H1 (cell line): ENCODE data around the gene EXOC2. TPM values are rescaled to one million over a fixed set of nuclear protein-coding genes. Genes with fewer than 3 reads are reported as not detected.

Source experiments
- CBX8 ChIP-seq: fragments of 300-800, 300-1000 bp; sonication (generic); IDR thresholded peaks from 2 replicates; pipeline ENCODE4 v1.7.1; 2016; ENCODE audit warnings: low read depth, low read length, borderline replicate concordance
- CEBPB ChIP-seq: IDR thresholded peaks from 2 replicates; pipeline ENCODE4 v1.6.1; 2012; ENCODE audit warnings: low read depth, low read length
- CHD1 ChIP-seq: IDR thresholded peaks from 2 replicates; pipeline ENCODE4 v1.6.1; 2012; ENCODE audit warnings: low read depth, low read length, improper control_type of control experiment
- CHD7 ChIP-seq: fragments of 300-600 bp; sonication (generic); IDR thresholded peaks from 2 replicates; pipeline ENCODE4 v1.7.1; 2012; ENCODE audit warnings: low read length, moderate library complexity, mild to moderate bottlenecking, inconsistent platforms; ENCODE audit not compliant: insufficient replicate concordance
- CREB1 ChIP-seq: IDR thresholded peaks from 2 replicates; pipeline ENCODE4 v1.6.1; 2012; ENCODE audit warnings: inconsistent platforms
- CTBP2 ChIP-seq: IDR thresholded peaks from 2 replicates; pipeline ENCODE4 v1.7.0; 2011; ENCODE audit warnings: borderline replicate concordance, mild to moderate bottlenecking, moderate library complexity, mixed read lengths, low read length; ENCODE audit not compliant: insufficient read depth, insufficient read length
- FOSL1 ChIP-seq: IDR thresholded peaks from 2 replicates; pipeline ENCODE4 v1.6.1; 2011; ENCODE audit warnings: mild to moderate bottlenecking, low read depth, low read length, moderate library complexity; ENCODE audit not compliant: insufficient read depth
- GTF2F1 ChIP-seq: IDR thresholded peaks from 2 replicates; pipeline ENCODE4 v1.6.1; 2012; ENCODE audit warnings: low read depth, low read length, improper control_type of control experiment, borderline replicate concordance
- PHF8 ChIP-seq: fragments of 200-600 bp; sonication (generic); conservative IDR thresholded peaks from 2 replicates; pipeline ENCODE4 v1.7.1; 2012; ENCODE audit warnings: low read depth, mild to moderate bottlenecking, inconsistent platforms, low read length, moderate library complexity
- POLR2A ChIP-seq, 2 experiments: IDR thresholded peaks; 1 replicate in 1 of 2; 2 replicates in 1 of 2; pipeline ENCODE4 v1.6.1; 2011; ENCODE audit warnings: low read depth in 2 of 2, low read length in 2 of 2, mild to moderate bottlenecking in 2 of 2; ENCODE audit errors: control extremely low read depth in 1 of 2
- RBBP5 ChIP-seq: IDR thresholded peaks from 2 replicates; pipeline ENCODE4 v1.7.1; 2012; ENCODE audit warnings: low read depth, mild to moderate bottlenecking, inconsistent platforms, low read length, moderate library complexity, borderline replicate concordance
- TAF1 ChIP-seq: IDR thresholded peaks from 2 replicates; pipeline ENCODE4 v1.6.1; 2011; ENCODE audit warnings: mild to moderate bottlenecking, low read depth, low read length
- TCF12 ChIP-seq: IDR thresholded peaks from 2 replicates; pipeline ENCODE4 v1.6.1; 2011; ENCODE audit warnings: low read depth, mild to moderate bottlenecking, low read length
- ZNF274 ChIP-seq: IDR thresholded peaks from 2 replicates; pipeline ENCODE4 v1.7.0; 2012; ENCODE audit warnings: low read length, borderline replicate concordance; ENCODE audit errors: extremely low read depth
- polyA plus RNA-seq, 7 experiments: library from polyadenylated mRNA; depleted of rRNA in 3 of 7; stranded (reverse) in 5 of 7; unstranded in 2 of 7; fragments of >200 nt in 5 of 7; fragments of 200-250 nt in 2 of 7; gene quantifications; 1 replicate in 5 of 7; 2 replicates in 1 of 7; 4 replicates in 1 of 7; pipeline versions ENCODE4 v1.2.1 to v1.2.3, GENCODE V29; 2011 to 2013; ENCODE audit warnings: missing spikeins in 2 of 7, mixed read lengths in 2 of 7
- total RNA-seq: library from RNA; stranded (reverse); fragmentation: NEBNext Ultra II Directional; extraction: Animal tissue kit (Norgen Biotek cat#: 25700); gene quantifications from 2 replicates; pipeline ENCODE4 v1.2.1, GENCODE V29; 2021

The EXOC2 gene
- total and polyA plus RNA-seq, 2 of the 8 experiments (the other 6 are each of a cell fraction or from before 2014, with no cell fraction given): 25.5 to 44.4 TPM

- TF ChIP-seq CHD7 (no peak), RBBP5 (no peak), GTF2F1 (no peak), CREB1 (no peak), CHD1 (no peak), TCF12 (no peak), CTBP2 (no peak), TAF1 (no peak), CBX8 (no peak), POLR2A (IDR thresholded peaks at IDR 0.05; ENCODE audit: control extremely low read depth in 1 of 2, low read depth in 2 of 2, low read length in 2 of 2) (no peak), FOSL1 (no peak), PHF8 (no peak), ZNF274 (no peak), CEBPB (no peak)
Observed at GRCh38 chr6:708237-708598, 15.3 kb upstream of the EXOC2 start (continued).
